ENCODE results near the gene CPLX3.

The CPLX3 gene

GRCh38 chr15:74788683-74789151 lies 37.7 kb upstream of the CPLX3 start:
- DNase-seq: no peak

DNA sequence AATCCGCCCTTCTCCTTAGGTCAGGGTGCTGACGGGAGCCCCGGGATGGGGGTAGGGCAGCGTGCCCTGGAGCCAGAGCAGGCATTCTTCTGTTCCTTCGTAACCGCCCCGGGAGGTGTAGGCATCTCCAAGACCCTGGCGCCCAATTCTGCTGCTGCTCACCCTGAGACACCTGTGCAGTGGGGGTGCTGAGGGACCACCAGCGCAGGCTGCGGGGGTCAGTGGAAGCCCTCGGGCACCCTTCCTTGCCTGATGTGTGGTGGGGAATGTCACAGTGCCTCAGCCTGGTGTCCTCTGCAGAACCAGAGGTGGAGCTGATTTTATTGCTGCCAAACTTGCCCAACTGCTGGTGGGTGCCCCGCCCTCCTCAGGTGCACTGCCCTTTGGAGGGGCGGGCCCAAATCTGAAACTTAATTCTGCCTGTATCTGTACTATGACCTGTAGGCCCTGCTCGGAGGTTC lies 37.2 kb upstream of the CPLX3 start:
- DNase-seq: no peak

DNA sequence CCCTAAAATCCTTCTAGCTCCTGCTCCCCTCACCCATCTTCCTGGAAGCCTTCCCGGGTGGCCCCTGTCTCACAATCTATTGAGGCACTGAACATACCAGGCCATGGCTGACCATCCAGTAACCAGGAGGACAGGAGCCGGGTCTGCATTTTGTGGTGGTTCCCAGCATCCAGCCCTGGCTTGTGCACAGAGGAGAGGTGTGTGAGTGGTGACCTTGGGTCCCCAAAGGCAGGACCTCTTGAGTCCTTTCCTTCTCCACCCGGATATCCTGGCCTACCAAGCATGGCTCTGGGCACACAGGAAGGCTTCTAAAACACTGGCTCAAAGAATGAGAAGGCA lies 36.7 kb upstream of the CPLX3 start:
- no peak for DNase-seq

GRCh38 chr15:74790080-74790916 lies 36.1 kb upstream of the CPLX3 start:
- DNase-seq: peak; percentile 69

GRCh38 chr15:74791007-74791406 lies 35.4 kb upstream of the CPLX3 start:
- DNase-seq: no peak

DNA sequence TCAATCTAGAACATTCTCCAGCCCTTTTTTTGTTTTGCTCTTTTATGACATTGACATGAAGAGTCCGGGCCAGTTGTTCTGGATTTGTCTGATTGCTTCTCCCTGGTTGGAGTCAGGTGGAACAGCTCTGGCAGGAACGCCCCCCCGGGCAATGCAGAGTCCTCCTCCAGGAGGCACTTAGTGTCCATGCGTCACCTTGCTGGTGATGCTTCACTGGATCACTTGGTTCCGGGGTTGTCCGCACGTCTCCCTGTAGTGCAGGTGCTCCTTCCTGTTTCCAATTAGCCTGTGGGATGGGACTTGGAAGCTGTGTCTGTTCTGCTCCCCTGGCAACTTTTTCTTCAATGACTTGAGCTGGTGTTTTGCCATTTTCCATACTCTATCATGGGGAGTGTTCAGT lies 34.8 kb upstream of the CPLX3 start:
- no peak for DNase-seq

DNA sequence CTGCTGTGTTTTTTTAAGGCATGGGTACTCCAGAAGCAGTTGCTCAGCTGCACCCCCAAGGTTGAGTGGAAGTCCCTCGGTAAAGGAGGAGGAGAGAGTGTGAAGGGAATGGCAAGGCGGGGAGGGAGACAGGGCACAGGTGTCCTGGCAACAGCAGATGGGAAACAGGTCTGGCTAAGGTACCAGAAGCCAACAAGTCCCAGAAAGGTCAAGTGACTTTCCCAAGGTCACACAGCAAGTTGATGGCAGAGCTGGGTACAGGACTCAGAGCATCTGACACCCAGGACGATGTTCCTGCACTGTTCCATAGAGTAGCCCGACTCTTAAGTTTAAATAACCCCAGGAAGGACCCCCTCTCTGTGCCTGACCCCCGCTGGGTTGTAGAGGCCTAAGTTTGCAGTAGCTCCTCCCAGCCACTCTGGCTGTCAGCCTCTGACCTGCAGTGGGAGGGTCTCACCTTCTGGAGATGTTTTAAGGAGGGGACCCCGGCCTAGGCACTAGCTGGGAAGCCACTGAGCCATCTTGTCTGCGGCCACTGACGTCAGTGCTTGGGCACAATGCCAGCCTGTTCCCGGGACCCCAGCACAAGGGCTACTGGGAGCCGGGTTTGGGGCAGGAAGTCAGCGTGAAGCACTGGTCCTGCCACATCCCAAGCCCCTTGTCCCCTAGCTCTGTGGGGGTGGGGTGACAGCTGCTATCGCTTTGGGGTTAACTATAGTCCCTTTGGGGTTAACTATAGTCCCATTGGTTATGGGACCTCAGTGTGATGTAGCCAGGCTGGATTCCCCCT lies 34.0 kb upstream of the CPLX3 start:
- no peak for DNase-seq

GRCh38 chr15:74793135-74794028 lies 33.0 kb upstream of the CPLX3 start:
- DNase-seq: no peak

DNA sequence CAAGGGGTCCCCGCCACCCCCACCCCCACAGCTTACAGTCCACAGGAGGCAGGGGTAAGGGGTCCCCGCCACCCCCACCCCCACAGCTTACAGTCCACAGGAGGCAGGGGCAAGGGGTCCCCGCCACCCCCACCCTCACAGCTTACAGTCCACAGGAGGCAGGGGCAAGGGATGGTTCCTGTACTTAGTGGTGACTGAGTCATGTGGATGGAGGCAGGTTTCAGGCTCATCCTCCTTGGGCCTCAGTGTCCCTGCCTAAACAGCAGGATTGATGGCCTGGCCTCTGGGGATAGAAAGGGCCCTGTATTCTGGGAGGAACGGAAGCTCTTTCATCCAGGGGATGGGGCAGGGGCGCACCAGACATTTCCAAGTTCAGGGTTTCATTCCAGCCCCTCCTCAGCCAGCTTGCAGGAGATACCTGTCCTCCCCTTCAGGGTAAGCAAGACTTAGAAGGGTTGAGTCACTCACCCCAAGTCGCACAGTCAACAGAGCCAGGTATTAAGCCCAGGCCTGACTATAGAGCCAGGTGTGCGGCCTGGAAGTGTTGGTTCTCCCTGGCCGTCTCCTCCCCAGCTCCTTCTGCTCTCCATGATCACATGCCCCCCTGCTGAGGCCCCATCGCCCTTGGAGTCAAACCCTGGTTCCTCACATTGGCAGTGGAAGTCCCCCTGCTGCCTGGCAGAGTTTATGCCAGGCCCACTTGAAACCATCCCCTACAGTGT lies 32.0 kb upstream of the CPLX3 start:
- no peak for DNase-seq

GRCh38 chr15:74794970-74795349 lies 31.5 kb upstream of the CPLX3 start:
- no peak for DNase-seq

DNA sequence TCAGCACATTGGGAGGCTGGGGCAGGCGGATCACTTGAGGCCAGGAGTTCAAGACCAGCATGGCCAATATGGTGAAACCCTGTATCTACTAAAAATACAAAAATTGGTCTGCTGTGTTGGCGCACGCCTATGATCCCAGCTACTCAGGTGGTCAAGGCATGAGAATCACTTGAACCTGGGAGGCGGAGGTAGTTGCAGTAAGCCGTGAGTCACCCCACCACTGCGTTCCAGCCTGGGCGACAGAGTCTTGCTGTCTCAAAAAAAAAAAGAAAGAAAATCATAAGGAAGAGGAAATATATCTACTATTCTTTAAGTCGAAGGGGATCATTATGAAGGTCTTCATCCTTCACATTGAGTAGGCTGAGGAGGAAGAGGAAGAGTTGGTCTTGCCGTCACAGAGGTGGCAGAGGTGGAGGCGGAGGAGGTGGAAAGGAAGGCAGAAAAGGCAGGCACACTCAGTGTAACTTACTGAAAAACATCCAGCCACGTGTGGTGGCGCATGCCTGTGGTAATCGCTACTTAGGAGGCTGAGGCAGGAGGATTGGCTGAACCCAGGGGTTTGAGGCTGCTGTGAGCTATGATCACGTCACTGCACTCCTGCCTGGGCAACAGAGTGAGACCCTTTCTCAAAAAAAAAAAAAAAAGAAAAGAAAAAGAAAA lies 30.3 kb upstream of the CPLX3 start:
- DNase-seq: no peak

DNA sequence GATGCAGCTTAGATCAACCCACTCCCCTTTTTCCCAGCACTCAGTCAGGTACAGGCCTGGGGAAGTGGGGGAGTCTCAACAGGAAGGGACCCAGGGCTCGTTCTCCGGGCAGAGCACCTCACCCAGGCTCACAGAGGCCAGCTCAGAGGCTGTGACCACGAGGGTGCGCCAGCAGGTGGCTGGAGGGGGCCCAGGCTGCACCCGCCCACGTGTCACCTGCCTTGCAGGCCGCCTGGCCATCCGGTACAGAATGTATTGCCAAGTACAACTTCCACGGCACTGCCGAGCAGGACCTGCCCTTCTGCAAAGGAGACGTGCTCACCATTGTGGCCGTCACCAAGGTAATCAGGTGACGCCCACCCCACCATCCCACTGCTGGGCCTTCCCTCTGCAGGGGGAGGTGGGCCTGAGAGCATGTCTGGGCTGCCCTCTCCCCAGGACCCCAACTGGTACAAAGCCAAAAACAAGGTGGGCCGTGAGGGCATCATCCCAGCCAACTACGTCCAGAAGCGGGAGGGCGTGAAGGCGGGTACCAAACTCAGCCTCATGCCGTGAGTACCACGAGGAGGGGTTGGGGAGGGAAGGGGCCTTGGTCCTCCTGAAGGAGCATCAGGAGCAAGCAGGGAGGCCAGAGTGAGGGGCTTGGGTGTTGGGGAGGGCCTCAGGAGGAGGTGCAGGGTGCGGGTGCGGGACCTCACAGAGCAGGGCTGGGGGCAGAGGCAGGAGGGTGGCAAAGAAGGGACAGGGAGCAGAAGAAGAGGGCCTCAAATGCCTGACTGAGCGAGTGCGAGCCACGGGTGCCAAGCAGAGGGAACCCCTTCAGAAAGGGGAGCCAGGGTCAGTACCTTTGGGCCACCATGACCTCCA lies 27.8 kb upstream of the CPLX3 start:
- no peak for DNase-seq

- no peak for DNase-seq
Measured at GRCh38 chr15:74799255-74799855, 27.1 kb upstream of the CPLX3 start.

- DNase-seq: peak; percentile 68
Measured at GRCh38 chr15:74799856-74800558, 26.4 kb upstream of the CPLX3 start.

- DNase-seq: no peak
Measured at GRCh38 chr15:74800559-74801094, 25.8 kb upstream of the CPLX3 start.

DNA sequence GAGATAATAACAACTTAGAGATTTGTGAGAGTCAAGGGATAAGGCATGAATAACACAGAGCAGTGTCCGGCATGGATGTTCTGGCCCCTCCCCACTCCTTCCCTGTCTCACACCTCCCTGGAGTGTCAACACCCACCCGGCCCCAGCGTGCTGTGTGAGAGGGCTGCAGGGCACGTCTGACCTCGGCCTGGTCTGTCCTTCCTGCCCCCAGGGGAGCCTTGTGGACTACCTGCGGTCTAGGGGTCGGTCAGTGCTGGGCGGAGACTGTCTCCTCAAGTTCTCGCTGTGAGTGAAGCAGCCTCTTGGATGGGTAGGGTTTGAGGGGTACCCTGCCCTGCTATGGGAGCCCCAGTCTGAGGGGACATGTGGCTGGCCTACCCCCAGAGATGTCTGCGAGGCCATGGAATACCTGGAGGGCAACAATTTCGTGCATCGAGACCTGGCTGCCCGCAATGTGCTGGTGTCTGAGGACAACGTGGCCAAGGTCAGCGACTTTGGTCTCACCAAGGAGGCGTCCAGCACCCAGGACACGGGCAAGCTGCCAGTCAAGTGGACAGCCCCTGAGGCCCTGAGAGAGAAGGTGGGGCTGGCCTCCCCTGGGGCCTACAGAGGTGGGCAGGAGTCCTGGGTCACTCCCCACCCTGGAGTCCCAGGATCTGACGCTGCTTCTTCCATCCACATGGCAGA lies 25.0 kb upstream of the CPLX3 start:
- no peak for DNase-seq

- DNase-seq: no peak
Measured at GRCh38 chr15:74802290-74802689, 24.1 kb upstream of the CPLX3 start.

DNA sequence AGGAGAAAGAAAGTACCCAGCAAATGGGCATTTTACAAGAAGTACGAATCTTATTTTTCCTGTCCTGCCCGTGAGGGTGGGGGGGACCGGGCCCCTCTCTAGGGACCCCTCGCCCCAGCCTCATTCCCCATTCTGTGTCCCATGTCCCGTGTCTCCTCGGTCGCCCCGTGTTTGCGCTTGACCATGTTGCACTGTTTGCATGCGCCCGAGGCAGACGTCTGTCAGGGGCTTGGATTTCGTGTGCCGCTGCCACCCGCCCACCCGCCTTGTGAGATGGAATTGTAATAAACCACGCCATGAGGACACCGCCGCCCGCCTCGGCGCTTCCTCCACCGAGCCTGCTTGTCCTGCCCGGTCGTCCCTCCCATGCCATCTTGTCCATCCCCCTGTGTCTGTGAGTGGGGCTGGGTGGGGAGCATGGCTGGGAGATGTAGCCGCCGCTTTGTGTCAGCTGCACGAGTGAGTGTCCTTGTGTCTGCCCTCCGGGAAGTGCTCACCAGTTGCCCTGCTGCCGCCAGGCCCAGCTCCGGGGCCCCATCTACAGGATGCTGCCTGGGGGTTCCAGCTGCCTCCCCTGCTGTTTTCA lies 23.5 kb upstream of the CPLX3 start:
- no peak for DNase-seq

Measured in right forelimb (tissue), 1 donor.